Ishikawa (cell line): ENCODE measurements around the gene IGLON5.

Experiments
- CEBPB ChIP-seq: IDR thresholded peaks from 2 replicates; pipeline ENCODE4 v1.6.1; 2012
- CREB1 ChIP-seq: IDR thresholded peaks from 2 replicates; pipeline ENCODE4 v1.6.1; 2012; ENCODE audit warnings: low read depth
- EGR1 ChIP-seq: IDR thresholded peaks from 2 replicates; pipeline ENCODE4 v1.6.1; 2012
- EP300 ChIP-seq: IDR thresholded peaks from 2 replicates; pipeline ENCODE4 v1.6.1; 2012; ENCODE audit warnings: borderline replicate concordance
- FOXM1 ChIP-seq: IDR thresholded peaks from 2 replicates; pipeline ENCODE4 v1.6.1; 2012; ENCODE audit warnings: low read depth, borderline replicate concordance
- NFIC ChIP-seq: IDR thresholded peaks from 2 replicates; pipeline ENCODE4 v1.6.1; 2012
- RAD21 ChIP-seq: IDR thresholded peaks from 2 replicates; pipeline ENCODE4 v1.6.1; 2012; ENCODE audit warnings: low read depth
- TAF1 ChIP-seq: IDR thresholded peaks from 2 replicates; pipeline ENCODE4 v1.6.1; 2012; ENCODE audit warnings: low read depth, mild to moderate bottlenecking
- TCF12 ChIP-seq: IDR thresholded peaks from 2 replicates; pipeline ENCODE4 v1.6.1; 2012; ENCODE audit warnings: low read depth
- TEAD4 ChIP-seq: IDR thresholded peaks from 2 replicates; pipeline ENCODE4 v1.6.1; 2012
- YY1 ChIP-seq: IDR thresholded peaks from 2 replicates; pipeline ENCODE4 v1.6.1; 2012; ENCODE audit warnings: low read depth
- ZBTB7A ChIP-seq: IDR thresholded peaks from 2 replicates; pipeline ENCODE4 v1.6.1; 2012; ENCODE audit warnings: low read depth
- TF ChIP-seq, protein P1 (sequence below): IDR thresholded peaks from 2 replicates; pipeline ENCODE4 v1.6.1; 2012
- TF ChIP-seq, protein P2 (sequence below): IDR thresholded peaks from 2 replicates; pipeline ENCODE4 v1.6.1; 2012
- TF ChIP-seq, protein P3 (sequence below): IDR thresholded peaks from 2 replicates; pipeline ENCODE4 v1.6.1; 2012; ENCODE audit warnings: low read depth, mild to moderate bottlenecking

The IGLON5 gene

DNA sequence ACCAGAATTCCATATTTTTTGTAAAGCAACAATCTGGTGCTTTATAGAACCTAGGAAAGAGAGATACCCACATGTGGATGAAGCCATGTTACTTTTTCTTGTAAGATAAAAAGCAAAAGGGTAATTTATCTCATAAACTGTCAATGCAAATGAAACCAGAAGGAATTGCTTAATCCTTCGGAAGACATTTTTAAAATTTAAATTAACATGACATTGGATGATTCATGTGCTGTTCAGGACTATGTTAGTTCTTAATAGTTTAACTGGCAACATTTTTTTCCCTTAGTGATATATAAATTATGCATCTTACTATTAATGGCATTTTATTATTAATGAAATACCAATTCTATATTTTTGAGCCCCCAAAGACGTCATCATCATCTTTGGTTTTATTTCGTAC is 25.8 kb upstream of the IGLON5 start:
- TF ChIP-seq, protein P1, sequence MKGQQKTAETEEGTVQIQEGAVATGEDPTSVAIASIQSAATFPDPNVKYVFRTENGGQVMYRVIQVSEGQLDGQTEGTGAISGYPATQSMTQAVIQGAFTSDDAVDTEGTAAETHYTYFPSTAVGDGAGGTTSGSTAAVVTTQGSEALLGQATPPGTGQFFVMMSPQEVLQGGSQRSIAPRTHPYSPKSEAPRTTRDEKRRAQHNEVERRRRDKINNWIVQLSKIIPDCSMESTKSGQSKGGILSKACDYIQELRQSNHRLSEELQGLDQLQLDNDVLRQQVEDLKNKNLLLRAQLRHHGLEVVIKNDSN = no peak

DNA sequence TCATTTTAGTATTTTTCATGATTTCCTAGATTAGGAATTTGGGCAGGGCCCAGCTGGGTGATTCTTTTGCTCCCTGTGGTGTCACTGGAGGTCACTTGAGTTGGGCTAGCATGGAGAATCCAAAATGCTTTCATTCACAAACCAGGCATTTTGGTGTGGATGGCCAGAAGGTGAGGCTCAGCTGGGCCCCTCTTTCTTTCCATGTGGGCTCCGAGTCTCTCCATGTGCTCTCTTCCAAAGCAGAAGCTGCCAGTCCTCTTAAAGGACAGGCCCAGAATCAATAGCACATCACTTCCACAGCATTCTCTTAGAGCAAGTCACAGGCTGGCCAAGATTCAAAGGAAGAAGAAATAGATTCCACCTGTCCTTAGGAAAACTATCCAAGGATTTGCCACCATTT is 21.8 kb upstream of the IGLON5 start:
- TF ChIP-seq CREB1 = no peak
- TF ChIP-seq TAF1 = no peak
- TF ChIP-seq EGR1 = no peak
- TF ChIP-seq FOXM1 = no peak
- TF ChIP-seq TEAD4 = no peak
- TF ChIP-seq TCF12 = no peak
- TF ChIP-seq NFIC = no peak
- TF ChIP-seq EP300 = no peak
- TF ChIP-seq, protein P2, sequence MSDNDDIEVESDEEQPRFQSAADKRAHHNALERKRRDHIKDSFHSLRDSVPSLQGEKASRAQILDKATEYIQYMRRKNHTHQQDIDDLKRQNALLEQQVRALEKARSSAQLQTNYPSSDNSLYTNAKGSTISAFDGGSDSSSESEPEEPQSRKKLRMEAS = no peak
- TF ChIP-seq, protein P1 = no peak
- no peak for TF ChIP-seq YY1
- no peak for TF ChIP-seq CEBPB

DNA sequence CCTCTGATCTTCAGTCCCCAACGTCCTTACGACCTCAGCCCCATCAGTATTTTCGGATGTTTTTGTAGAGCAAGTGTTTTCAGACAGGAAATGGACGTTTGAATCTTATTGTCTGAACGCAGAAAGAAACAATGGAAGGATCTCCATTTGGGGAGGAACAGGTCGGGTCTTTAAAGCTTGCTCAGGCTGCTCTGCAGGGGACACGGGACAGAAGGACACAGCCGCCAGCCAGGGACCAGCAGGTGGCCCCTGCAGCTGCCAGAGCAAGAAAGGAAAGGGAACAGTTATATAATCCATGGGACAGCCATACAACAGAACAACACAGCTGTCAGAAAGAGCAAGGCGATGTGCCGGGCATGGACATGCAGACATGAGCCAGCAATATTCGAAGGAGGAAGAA is 18.5 kb upstream of the IGLON5 start:
- TF ChIP-seq EGR1 (no peak), TCF12 (no peak), EP300 (no peak), RAD21 (no peak), CEBPB (no peak), TEAD4 (no peak), YY1 (no peak), CREB1 (no peak), TAF1 (no peak), FOXM1 (no peak), ZBTB7A (no peak), NFIC (no peak)
- TF ChIP-seq, protein P2 = no peak
- TF ChIP-seq, protein P1 = no peak
- TF ChIP-seq, protein P3, sequence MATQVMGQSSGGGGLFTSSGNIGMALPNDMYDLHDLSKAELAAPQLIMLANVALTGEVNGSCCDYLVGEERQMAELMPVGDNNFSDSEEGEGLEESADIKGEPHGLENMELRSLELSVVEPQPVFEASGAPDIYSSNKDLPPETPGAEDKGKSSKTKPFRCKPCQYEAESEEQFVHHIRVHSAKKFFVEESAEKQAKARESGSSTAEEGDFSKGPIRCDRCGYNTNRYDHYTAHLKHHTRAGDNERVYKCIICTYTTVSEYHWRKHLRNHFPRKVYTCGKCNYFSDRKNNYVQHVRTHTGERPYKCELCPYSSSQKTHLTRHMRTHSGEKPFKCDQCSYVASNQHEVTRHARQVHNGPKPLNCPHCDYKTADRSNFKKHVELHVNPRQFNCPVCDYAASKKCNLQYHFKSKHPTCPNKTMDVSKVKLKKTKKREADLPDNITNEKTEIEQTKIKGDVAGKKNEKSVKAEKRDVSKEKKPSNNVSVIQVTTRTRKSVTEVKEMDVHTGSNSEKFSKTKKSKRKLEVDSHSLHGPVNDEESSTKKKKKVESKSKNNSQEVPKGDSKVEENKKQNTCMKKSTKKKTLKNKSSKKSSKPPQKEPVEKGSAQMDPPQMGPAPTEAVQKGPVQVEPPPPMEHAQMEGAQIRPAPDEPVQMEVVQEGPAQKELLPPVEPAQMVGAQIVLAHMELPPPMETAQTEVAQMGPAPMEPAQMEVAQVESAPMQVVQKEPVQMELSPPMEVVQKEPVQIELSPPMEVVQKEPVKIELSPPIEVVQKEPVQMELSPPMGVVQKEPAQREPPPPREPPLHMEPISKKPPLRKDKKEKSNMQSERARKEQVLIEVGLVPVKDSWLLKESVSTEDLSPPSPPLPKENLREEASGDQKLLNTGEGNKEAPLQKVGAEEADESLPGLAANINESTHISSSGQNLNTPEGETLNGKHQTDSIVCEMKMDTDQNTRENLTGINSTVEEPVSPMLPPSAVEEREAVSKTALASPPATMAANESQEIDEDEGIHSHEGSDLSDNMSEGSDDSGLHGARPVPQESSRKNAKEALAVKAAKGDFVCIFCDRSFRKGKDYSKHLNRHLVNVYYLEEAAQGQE = no peak

DNA sequence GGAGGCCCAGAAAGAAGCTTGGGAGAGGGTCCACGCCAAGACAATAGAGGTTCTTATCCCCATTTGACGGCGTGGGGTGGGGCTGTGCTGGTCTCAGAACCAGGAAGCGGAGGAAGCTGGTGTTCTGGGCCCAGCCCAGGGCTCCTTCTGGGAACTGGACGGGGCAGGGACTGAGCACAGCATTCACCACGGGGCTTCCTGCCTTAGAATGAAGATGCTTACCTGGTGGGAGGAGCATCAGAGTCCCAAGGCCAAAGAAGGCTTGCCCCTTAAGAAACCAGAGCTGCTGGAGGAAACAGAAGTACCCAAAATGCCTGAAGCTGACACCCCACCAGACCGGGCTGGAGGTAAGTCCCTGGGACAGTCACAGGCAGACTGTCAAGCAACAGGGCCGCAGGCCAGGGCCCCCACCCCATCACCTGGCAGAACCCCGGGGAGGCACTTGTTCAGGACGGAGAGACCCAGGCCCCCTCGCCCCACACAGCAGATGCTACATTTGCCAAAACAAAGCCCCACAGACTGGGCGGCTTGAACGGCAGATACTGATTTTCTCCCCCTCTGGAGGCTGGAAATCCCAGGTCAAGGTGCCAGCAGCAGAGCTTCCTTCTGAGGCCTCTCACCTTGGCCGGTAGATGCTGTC is 17.8 kb upstream of the IGLON5 start:
- TF ChIP-seq, protein P1 = no peak
- TF ChIP-seq, protein P3 = no peak
- TF ChIP-seq YY1 (no peak), TCF12 (no peak), NFIC (no peak), RAD21 (no peak), CREB1 (no peak), TAF1 (no peak)

DNA sequence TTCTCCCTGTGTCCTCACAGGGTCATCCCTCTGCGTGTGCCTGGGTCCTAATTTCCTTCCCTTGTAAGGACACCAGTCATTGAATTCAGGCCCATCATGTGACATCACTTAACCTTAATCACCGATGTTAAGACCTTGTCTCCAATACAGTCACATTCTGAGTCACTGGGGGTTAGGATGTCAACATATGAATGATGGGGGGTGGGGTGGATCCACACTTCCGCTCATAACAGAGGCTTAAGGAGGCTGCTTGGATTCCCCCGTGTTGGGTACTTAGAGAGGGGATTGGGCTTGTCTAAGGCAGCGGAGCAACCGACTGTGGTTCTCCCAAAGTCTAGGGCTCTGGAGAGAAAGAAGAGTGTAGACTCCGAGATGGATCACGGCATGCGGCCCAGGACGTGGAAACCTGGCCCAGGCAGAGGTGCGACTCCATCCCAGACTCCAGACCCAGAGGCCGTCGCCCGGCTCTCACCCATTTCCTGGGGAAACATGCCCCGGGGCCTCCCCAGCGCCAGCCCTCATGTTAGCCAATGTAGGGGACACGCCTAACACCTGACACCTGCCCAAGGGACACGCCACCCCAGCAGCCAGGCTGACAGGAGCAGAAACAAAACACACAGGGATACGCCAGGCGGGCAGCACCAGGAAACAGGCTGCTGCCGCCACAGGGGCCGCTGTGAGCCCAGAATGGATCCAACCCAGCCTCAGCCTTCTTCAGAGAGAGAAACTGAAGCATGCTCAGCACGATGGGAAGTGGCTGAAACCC is 17.1 kb upstream of the IGLON5 start:
- TF ChIP-seq RAD21 = no peak
- TF ChIP-seq, protein P2 = no peak
- no peak for TF ChIP-seq TEAD4
- TF ChIP-seq CREB1 = no peak
- TF ChIP-seq, protein P1 = no peak
- no peak for TF ChIP-seq ZBTB7A
- TF ChIP-seq EP300 = no peak
- no peak for TF ChIP-seq YY1
- no peak for TF ChIP-seq NFIC
- TF ChIP-seq, protein P3 = no peak
- no peak for TF ChIP-seq CEBPB
- TF ChIP-seq TAF1 = no peak
